Neuronal stem cell (in vitro differentiated cells): ENCODE data around the gene LATS1.
"Not testable (repeated sequence)": the region's sequence is repeated elsewhere in the genome, so short reads cannot be mapped to it uniquely, and the experiment has no call there.

Source experiments
- DNase-seq: peaks from one replicate; pipeline ENCODE4 v3.0.0-alpha.2; 2013; ENCODE audit warnings: low spot score
- H2AFZ ChIP-seq: one replicate; pipeline ENCODE4 v1.6.1; 2013; ENCODE audit warnings: mild to moderate bottlenecking, low read length, inconsistent platforms
- H2AK5ac ChIP-seq: 2 replicates; pipeline ENCODE4 v1.6.1; 2013; ENCODE audit warnings: low read depth, mild to moderate bottlenecking, inconsistent platforms, low read length, moderate library complexity, mixed read lengths
- H2BK120ac ChIP-seq: 2 replicates; pipeline ENCODE4 v1.6.1; 2013; ENCODE audit warnings: low read depth, mild to moderate bottlenecking, inconsistent platforms, low read length, moderate library complexity, mixed read lengths
- H2BK12ac ChIP-seq: one replicate; pipeline ENCODE4 v1.6.1; 2013; ENCODE audit warnings: low read length, inconsistent platforms
- H2BK15ac ChIP-seq: 2 replicates; pipeline ENCODE4 v1.6.1; 2013; ENCODE audit warnings: mild to moderate bottlenecking, low read length, inconsistent platforms, mixed read lengths
- H2BK5ac ChIP-seq: one replicate; pipeline ENCODE4 v1.6.1; 2013; ENCODE audit warnings: inconsistent platforms, mild to moderate bottlenecking, low read length, moderate library complexity
- H3K14ac ChIP-seq: one replicate; pipeline ENCODE4 v1.6.1; 2013; ENCODE audit warnings: low read length, inconsistent platforms
- H3K18ac ChIP-seq: 2 replicates; pipeline ENCODE4 v1.6.1; 2013; ENCODE audit warnings: low read length, inconsistent platforms
- H3K23ac ChIP-seq: 2 replicates; pipeline ENCODE4 v1.6.1; 2013; ENCODE audit warnings: low read depth, mild to moderate bottlenecking, mixed read lengths, low read length, inconsistent platforms; ENCODE audit not compliant: poor library complexity
- H3K27ac ChIP-seq: replicated peaks from 3 replicates; pipeline ENCODE4 v1.5.1; 2013; ENCODE audit warnings: low read length, inconsistent platforms
- H3K27me3 ChIP-seq, 3 experiments: 2 replicates each; pipeline ENCODE4 v1.6.1; 2013; ENCODE audit warnings: low read length in 3 of 3, mild to moderate bottlenecking in 2 of 3, inconsistent platforms in 1 of 3, low read depth in 1 of 3, mixed read lengths in 1 of 3, moderate library complexity in 1 of 3; ENCODE audit not compliant: control insufficient read depth in 3 of 3, insufficient read depth in 3 of 3
- H3K36me3 ChIP-seq, 2 donors: replicated peaks in 1 of 2; 2 replicates each; pipeline ENCODE4 v1.6.1; 2013; ENCODE audit warnings: low read length in 2 of 2; ENCODE audit not compliant: control insufficient read depth in 2 of 2, insufficient read depth in 2 of 2
- H3K4ac ChIP-seq: 2 replicates; pipeline ENCODE4 v1.6.1; 2013; ENCODE audit warnings: inconsistent platforms, mild to moderate bottlenecking, low read length, moderate library complexity
- H3K4me1 ChIP-seq, 2 donors: 1 replicate in 1 of 2; 2 replicates in 1 of 2; pipeline ENCODE4 v1.6.1; 2013; ENCODE audit warnings: low read length in 2 of 2, low read depth in 1 of 2; ENCODE audit not compliant: control insufficient read depth in 2 of 2, insufficient read depth in 1 of 2
- H3K4me2 ChIP-seq: one replicate; pipeline ENCODE4 v1.6.1; 2013; ENCODE audit warnings: mild to moderate bottlenecking, low read length, inconsistent platforms; ENCODE audit not compliant: insufficient read depth, poor library complexity, severe bottlenecking
- H3K4me3 ChIP-seq, 2 donors: 2 replicates each; pipeline ENCODE4 v1.5.1; 2013; ENCODE audit warnings: low read length in 2 of 2, mild to moderate bottlenecking in 2 of 2, inconsistent platforms in 1 of 2, moderate library complexity in 1 of 2
- H3K79me1 ChIP-seq: one replicate; pipeline ENCODE4 v1.6.1; 2013; ENCODE audit warnings: low read depth, mild to moderate bottlenecking, inconsistent platforms, low read length, moderate library complexity
- H3K9ac ChIP-seq: one replicate; pipeline ENCODE4 v1.6.1; 2013; ENCODE audit warnings: mild to moderate bottlenecking, low read depth, low read length, inconsistent platforms; ENCODE audit not compliant: poor library complexity
- H3K9me3 ChIP-seq, 2 donors: replicated peaks in 1 of 2; 2 replicates each; pipeline versions ENCODE3 to v1.6.1; 2013; ENCODE audit warnings: low read length in 2 of 2, mild to moderate bottlenecking in 2 of 2, inconsistent platforms in 1 of 2, low read depth in 1 of 2, mixed read lengths in 1 of 2, moderate library complexity in 1 of 2; ENCODE audit not compliant: control insufficient read depth in 2 of 2, insufficient read depth in 1 of 2
- H4K8ac ChIP-seq: one replicate; pipeline ENCODE4 v1.6.1; 2013; ENCODE audit warnings: low read depth, mild to moderate bottlenecking, inconsistent platforms, low read length, moderate library complexity
- H4K91ac ChIP-seq: one replicate; pipeline ENCODE4 v1.6.1; 2013; ENCODE audit warnings: low read length, low read depth, mild to moderate bottlenecking, inconsistent platforms; ENCODE audit not compliant: poor library complexity
- WGBS, 2 donors: extraction: QIAGEN DNeasy Blood & Tissue Kit; methylation state at CpG; one replicate each; pipeline ENCODE4 v1.1.7; 2013; ENCODE audit warnings: missing lambda C conversion rate in 2 of 2, mixed read lengths in 1 of 2; ENCODE audit not compliant: insufficient read length in 2 of 2, insufficient replicate concordance in 1 of 2; ENCODE audit errors: extremely low coverage in 2 of 2; 5-methylcytosine and 5-hydroxymethylcytosine counted together

LATS1 gene

DNA sequence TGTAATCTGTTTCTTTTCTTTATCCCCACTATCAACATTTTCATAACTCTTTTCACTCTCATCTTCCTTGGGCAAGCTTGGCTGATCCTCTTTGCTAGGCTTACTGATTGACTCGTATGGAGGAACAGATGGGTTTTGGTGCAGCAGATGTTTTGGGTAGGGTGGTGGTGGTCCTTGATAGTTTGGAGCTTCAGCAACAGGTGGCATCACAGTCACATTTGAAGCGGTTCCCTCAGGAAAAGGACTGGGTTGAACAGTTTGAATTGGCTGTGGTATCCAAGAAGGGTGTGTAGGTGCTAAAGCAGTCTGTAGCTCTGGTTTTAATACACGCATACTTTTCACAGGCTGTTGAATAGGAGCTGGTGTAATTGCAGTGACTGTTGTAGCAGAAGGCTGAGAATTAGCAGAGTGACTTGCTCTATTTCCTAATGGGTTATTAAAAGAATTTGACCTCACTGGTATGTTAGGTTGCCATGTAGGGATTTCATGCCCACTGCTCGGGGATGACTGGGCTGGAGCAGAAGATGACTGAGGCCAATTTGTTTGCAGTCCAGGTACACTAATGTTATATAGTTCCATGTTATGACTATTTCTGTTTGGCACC, 34.5 kb downstream of the LATS1 start:
- Histone ChIP-seq H3K9me3 (no peaks in the 10 kb centered on the region), H3K79me1 (peaks cover 3% of the 10 kb centered on the region), H2BK120ac (no peak overlapping the region), H3K27me3 (no peaks in the 10 kb centered on the region), H3K4me2 (no peak overlapping the region), H3K4me3 (no peak overlapping the region), H4K91ac (no peak overlapping the region), H2BK5ac (no peak overlapping the region), H3K4ac (no peak overlapping the region), H4K8ac (no peak overlapping the region), H2BK12ac (no peak overlapping the region), H3K4me1 (no peaks in the 10 kb centered on the region), H3K18ac (no peak overlapping the region), H3K23ac (no peak overlapping the region), H2AK5ac (no peak overlapping the region), H2BK15ac (no peak overlapping the region), H2AFZ (no peak overlapping the region), H3K9ac (no peak overlapping the region), H3K14ac (no peak overlapping the region), H3K36me3 (peaks cover 13 to 88% of the 10 kb centered on the region in 2 donors), H3K27ac (no peak overlapping the region)
- WGBS, 2 donors, result no CpG with 5 or more reads among the region's 4 CpGs
- DNase-seq, result no peak

DNA sequence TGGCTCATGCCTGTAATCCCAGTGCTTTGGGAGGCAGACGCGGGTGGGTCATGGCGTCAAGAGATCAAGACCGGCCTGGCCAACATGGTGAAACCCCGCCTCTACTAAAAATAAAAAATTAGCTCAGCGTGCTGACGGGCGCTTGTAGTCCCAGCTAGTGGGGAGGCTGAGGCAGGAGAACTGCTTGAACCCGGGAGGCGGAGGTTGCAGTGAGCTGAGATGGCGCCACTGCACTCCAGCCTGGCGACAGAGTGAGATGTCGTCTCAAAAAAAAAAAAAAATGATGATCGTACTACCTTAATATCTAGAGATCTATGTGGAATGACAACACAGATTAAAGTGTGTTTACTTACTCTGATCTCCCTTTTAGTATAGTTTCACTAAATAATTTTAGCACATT, 36.1 kb downstream of the LATS1 start:
- not testable (repeated sequence) for H3K4ac ChIP-seq, H2BK120ac ChIP-seq, H3K27me3 ChIP-seq, H3K4me3 ChIP-seq, H3K9ac ChIP-seq, H2AFZ ChIP-seq, H4K8ac ChIP-seq, H4K91ac ChIP-seq, H3K79me1 ChIP-seq, DNase-seq, H3K9me3 ChIP-seq, H3K4me2 ChIP-seq, H3K27ac ChIP-seq, H3K23ac ChIP-seq, H2BK15ac ChIP-seq, H2AK5ac ChIP-seq, H3K4me1 ChIP-seq, H3K18ac ChIP-seq, H3K14ac ChIP-seq, H2BK12ac ChIP-seq, H2BK5ac ChIP-seq
- H3K36me3 ChIP-seq, result peaks cover 13 to 86% of the 10 kb centered on the region in 2 donors
- whole genome bisulfite sequencing, 2 donors, result no CpG with 5 or more reads among the region's 14 CpGs

DNA sequence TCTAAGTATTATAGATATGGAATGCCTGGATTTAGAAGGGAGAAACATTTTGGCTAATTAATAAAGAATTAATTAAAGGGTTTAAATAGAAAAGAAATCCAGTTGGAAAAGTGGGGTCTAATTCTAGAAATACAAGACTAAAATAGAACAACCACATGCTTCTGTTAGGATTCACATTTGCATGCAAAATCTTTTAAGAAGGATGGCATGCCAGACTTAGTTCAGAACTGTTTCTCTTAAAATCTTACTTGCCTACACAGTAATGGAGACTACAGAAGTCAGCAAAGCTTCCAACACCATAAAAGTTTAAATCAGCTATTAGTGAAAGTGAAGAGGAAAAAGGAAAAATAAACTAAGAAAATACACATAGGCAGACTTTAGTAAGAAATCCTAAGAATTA, 36.7 kb downstream of the LATS1 start:
- Histone ChIP-seq H3K9ac (no peak overlapping the region), H2BK5ac (no peak overlapping the region), H3K27me3 (no peaks in the 10 kb centered on the region), H3K4ac (no peak overlapping the region), H3K4me1 (no peaks in the 10 kb centered on the region), H4K8ac (no peak overlapping the region), H2AK5ac (no peak overlapping the region), H2BK12ac (no peak overlapping the region), H3K18ac (no peak overlapping the region), H3K14ac (no peak overlapping the region), H3K9me3 (no peaks in the 10 kb centered on the region), H3K79me1 (peaks cover 3% of the 10 kb centered on the region), H2AFZ (no peak overlapping the region), H3K36me3 (peaks cover 14 to 86% of the 10 kb centered on the region in 2 donors), H3K4me2 (no peak overlapping the region), H3K4me3 (no peak overlapping the region), H3K23ac (no peak overlapping the region), H4K91ac (no peak overlapping the region), H3K27ac (no peak overlapping the region), H2BK15ac (no peak overlapping the region), H2BK120ac (no peak overlapping the region)
- DNase-seq, result no peak

DNA sequence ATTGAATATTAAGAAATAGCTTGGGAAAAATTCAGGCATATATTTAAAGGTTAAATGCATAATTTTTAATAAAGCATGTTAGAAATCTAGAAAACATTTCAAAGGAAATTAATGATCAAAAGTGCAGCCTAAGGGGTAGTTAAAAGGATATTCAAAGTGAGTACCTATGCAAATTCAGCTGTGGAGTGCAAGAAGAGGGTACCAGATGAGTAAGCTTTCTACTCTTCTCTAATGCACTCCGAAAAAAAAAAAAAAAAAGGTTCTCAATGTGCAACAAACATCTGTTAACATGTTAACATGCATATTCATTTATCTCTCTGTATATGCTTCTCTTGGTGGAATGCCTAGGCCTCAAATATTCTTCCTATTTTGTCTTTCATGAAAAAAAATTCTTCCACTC, 37.4 kb downstream of the LATS1 start:
- H4K8ac ChIP-seq, result no peak overlapping the region
- H3K27me3 ChIP-seq, result no peaks in the 10 kb centered on the region
- DNase-seq, result no peak
- no peak overlapping the region for H3K18ac ChIP-seq
- no peak overlapping the region for H3K4me3 ChIP-seq
- no peak overlapping the region for H2BK120ac ChIP-seq
- H2AFZ ChIP-seq, result no peak overlapping the region
- no peak overlapping the region for H2BK5ac ChIP-seq
- H3K14ac ChIP-seq, result no peak overlapping the region
- H2AK5ac ChIP-seq, result no peak overlapping the region
- no peak overlapping the region for H3K4ac ChIP-seq
- H3K27ac ChIP-seq, result no peak overlapping the region
- H2BK15ac ChIP-seq, result no peak overlapping the region
- no peak overlapping the region for H2BK12ac ChIP-seq
- H3K23ac ChIP-seq, result no peak overlapping the region
- H3K9ac ChIP-seq, result no peak overlapping the region
- H3K79me1 ChIP-seq, result peaks cover 3% of the 10 kb centered on the region
- no CpG with 5 or more reads among the region's 1 CpG for WGBS, 2 donors
- no peaks in the 10 kb centered on the region for H3K4me1 ChIP-seq
- H3K36me3 ChIP-seq, result peaks cover 16 to 86% of the 10 kb centered on the region in 2 donors
- no peaks in the 10 kb centered on the region for H3K9me3 ChIP-seq
- H4K91ac ChIP-seq, result no peak overlapping the region
- H3K4me2 ChIP-seq, result no peak overlapping the region
